Caco-2 (cell line): Measurements from ENCODE around the gene EFCAB7. TPM values are rescaled to one million over a fixed set of nuclear protein-coding genes. Genes with fewer than 3 reads are reported as not detected.

Experiments used
- BruUV-seq: library from RNA; stranded (reverse); fragments of 400-500 nt; replicated peaks from 2 replicates; lab custom pipeline; 2021; lab: Mats Ljungman, UMichigan
- CTCF ChIA-PET: fragments of 300-600 bp; sonication (Branson Sonifier 250); formaldehyde crosslinking; loops from one replicate; lab custom pipeline; 2022; ENCODE audit warnings: antibody characterized with exemption; lab: Charles Lee
- POLR2A ChIA-PET: fragments of 300-600 bp; sonication (Branson Sonifier 250); formaldehyde crosslinking; loops from one replicate; lab custom pipeline; 2022; ENCODE audit warnings: antibody characterized with exemption; lab: Charles Lee
- DNase-seq, 2 experiments: peaks; one replicate each; pipeline versions ENCODE4 v3.0.0 to v3.0.0-alpha.2; 2020 to 2022
- H3K27me3 ChIP-seq: replicated peaks from 2 replicates; pipeline ENCODE4 v1.6.0; 2011; ENCODE audit warnings: low read length; ENCODE audit not compliant: control insufficient read depth, insufficient read depth
- H3K36me3 ChIP-seq: 2 replicates; pipeline ENCODE4 v1.5.1; 2011; ENCODE audit warnings: low read length; ENCODE audit not compliant: control insufficient read depth, insufficient read depth
- H3K4me1 ChIP-seq: fragments of 250-450 bp; sonication (Bioruptor Pico); 2 replicates; pipeline ENCODE4 v1.5.1; 2020; ENCODE audit warnings: mild to moderate bottlenecking
- H3K4me3 ChIP-seq: 2 replicates; pipeline ENCODE4 v1.5.1; 2011; ENCODE audit warnings: low read depth, mild to moderate bottlenecking, control low read depth, low read length
- H3K9me3 ChIP-seq: fragments of 250-450 bp; sonication (Bioruptor Pico); 2 replicates; pipeline ENCODE4 v1.5.1; 2020; ENCODE audit warnings: mild to moderate bottlenecking, moderate library complexity
- H3K27ac Mint-ChIP-seq: one replicate; pipeline ENCODE4 v1.8.0; 2022; ENCODE audit warnings: mixed read lengths; ENCODE audit not compliant: unreplicated experiment
- H3K27me3 Mint-ChIP-seq: one replicate; pipeline ENCODE4 v1.8.0; 2022; ENCODE audit warnings: mixed read lengths; ENCODE audit not compliant: insufficient read depth, unreplicated experiment
- H3K36me3 Mint-ChIP-seq: one replicate; pipeline ENCODE4 v1.8.0; 2022; ENCODE audit warnings: mild to moderate bottlenecking, mixed read lengths; ENCODE audit not compliant: insufficient read depth, unreplicated experiment
- H3K4me1 Mint-ChIP-seq: one replicate; pipeline ENCODE4 v1.8.0; 2022; ENCODE audit warnings: low read depth, mixed read lengths; ENCODE audit not compliant: unreplicated experiment
- H3K4me3 Mint-ChIP-seq: one replicate; pipeline ENCODE4 v1.8.0; 2022; ENCODE audit warnings: mild to moderate bottlenecking, moderate library complexity, mixed read lengths; ENCODE audit not compliant: unreplicated experiment
- H3K9me3 Mint-ChIP-seq: one replicate; pipeline ENCODE4 v1.8.0; 2022; ENCODE audit warnings: mixed read lengths; ENCODE audit not compliant: unreplicated experiment
- CTCF ChIP-seq, 2 experiments: fragments of 200-600 bp in 1 of 2; IDR thresholded peaks; 1 replicate in 1 of 2; 2 replicates in 1 of 2; pipeline versions ENCODE4 v1.5.1 to v1.8.0; 2011 to 2022; ENCODE audit warnings: antibody characterized with exemption in 1 of 2, control low read depth in 1 of 2, inconsistent platforms in 1 of 2, low read depth in 1 of 2, low read length in 1 of 2, mild to moderate bottlenecking in 1 of 2, moderate library complexity in 1 of 2; ENCODE audit not compliant: insufficient read depth in 1 of 2, severe bottlenecking in 1 of 2, unreplicated experiment in 1 of 2
- intact Hi-C: fragments of 100-400 bp; cut with micrococcal nuclease; formaldehyde crosslinking; loops from one replicate; pipeline ENCODE4 v1.10.0; 2022; ENCODE audit not compliant: unreplicated experiment
- total RNA-seq: library from RNA; stranded (reverse); gene quantifications from 2 replicates; pipeline ENCODE4 v1.2.3, GENCODE V29; 2022

The EFCAB7 gene
- total RNA-seq, 1 experiment from 2014 or later: 3.2 TPM

GRCh38 chr1:63592536-63593302, 69.4 kb downstream of the EFCAB7 start:
- no peaks in the 10 kb centered on the region for H3K9me3 ChIP-seq
- no peaks in the 10 kb centered on the region for H3K36me3 ChIP-seq
- no peaks in the 10 kb centered on the region for H3K27me3 Mint-ChIP-seq
- peak overlapping the region; percentile 86 for H3K4me3 Mint-ChIP-seq
- intact Hi-C loops: no loop called here
- POLR2A ChIA-PET: interaction anchor here (0.6 kb wide), 1 partner anchor 146 kb away, joined by 4 read pairs; no protein-coding TSS in a partner anchor
- H3K4me1 Mint-ChIP-seq: no peaks in the 10 kb centered on the region
- H3K4me3 ChIP-seq: peak overlapping the region; percentile 80
- peak in 1 of 2 experiments; percentile 71 for DNase-seq
- TSS peak; percentile 32 for BruUV-seq
- peaks cover 16% of the 10 kb centered on the region for H3K4me1 ChIP-seq
- H3K27ac Mint-ChIP-seq: peak overlapping the region; percentile 72
- H3K36me3 Mint-ChIP-seq: no peaks in the 10 kb centered on the region
- H3K9me3 Mint-ChIP-seq: no peaks in the 10 kb centered on the region
- no peak for TF ChIP-seq CTCF (IDR thresholded peaks at IDR 0.05; ENCODE audit: insufficient read depth in 1 of 2, low read depth in 1 of 2, low read length in 1 of 2, severe bottlenecking in 1 of 2, unreplicated experiment in 1 of 2)
- H3K27me3 ChIP-seq: no peaks in the 10 kb centered on the region
- CTCF ChIA-PET: no interaction called here

- peak within 1 kb of the TSS; percentile 72 for H3K27ac Mint-ChIP-seq
- TF ChIP-seq CTCF (IDR thresholded peaks at IDR 0.05; ENCODE audit: insufficient read depth in 1 of 2, low read depth in 1 of 2, low read length in 1 of 2, severe bottlenecking in 1 of 2, unreplicated experiment in 1 of 2): no peak
- no TSS peak for BruUV-seq
These were observed 70.1 kb downstream of the EFCAB7 start, which contains the start of gene PGM1 for GRCh38 chr1:63593303-63593885. Gene PGM1 (plus strand): TSS chr1:63593411. CDS start chr1:63593489, 78 bp downstream.

GRCh38 chr1:63593886-63594605, 70.7 kb downstream of the EFCAB7 start:
- peak; percentile 54 to 60 for DNase-seq
- CTCF ChIA-PET: no interaction called here
- no TSS peak for BruUV-seq
- TF ChIP-seq CTCF (IDR thresholded peaks at IDR 0.05; ENCODE audit: insufficient read depth in 1 of 2, low read depth in 1 of 2, low read length in 1 of 2, severe bottlenecking in 1 of 2, unreplicated experiment in 1 of 2): no peak
- H3K36me3 ChIP-seq: no peaks in the 10 kb centered on the region
- intact Hi-C loops: no loop called here
- H3K4me3 Mint-ChIP-seq: peak overlapping the region; percentile 86
- H3K9me3 ChIP-seq: no peaks in the 10 kb centered on the region
- H3K4me1 ChIP-seq: peaks cover 16% of the 10 kb centered on the region
- no peaks in the 10 kb centered on the region for H3K36me3 Mint-ChIP-seq
- POLR2A ChIA-PET: no interaction called here
- peak overlapping the region; percentile 80 for H3K4me3 ChIP-seq
- H3K27me3 ChIP-seq: no peaks in the 10 kb centered on the region
- H3K9me3 Mint-ChIP-seq: no peaks in the 10 kb centered on the region
- H3K27me3 Mint-ChIP-seq: no peaks in the 10 kb centered on the region
- H3K27ac Mint-ChIP-seq: peak overlapping the region; percentile 72
- no peaks in the 10 kb centered on the region for H3K4me1 Mint-ChIP-seq

More at GRCh38 chr1:63593303-63593885, 70.1 kb downstream of the EFCAB7 start, which contains the start of gene PGM1:
- Histone ChIP-seq H3K27me3 (no peaks in the 10 kb centered on the region), H3K9me3 (no peaks in the 10 kb centered on the region), H3K4me1 (peaks cover 16% of the 10 kb centered on the region), H3K36me3 (no peaks in the 10 kb centered on the region), H3K4me3 (peak within 1 kb of the TSS; percentile 80)
- no peaks in the 10 kb centered on the region for H3K36me3 Mint-ChIP-seq
- H3K4me1 Mint-ChIP-seq: no peaks in the 10 kb centered on the region
- POLR2A ChIA-PET: interaction anchor here (0.6 kb wide), 1 partner anchor 145 kb away, joined by 4 read pairs; no protein-coding TSS in a partner anchor
- CTCF ChIA-PET: no interaction called here
- intact Hi-C loops: no loop called here
- H3K9me3 Mint-ChIP-seq: no peaks in the 10 kb centered on the region
- DNase-seq: peak; percentile 67 to 70
- no peaks in the 10 kb centered on the region for H3K27me3 Mint-ChIP-seq
- H3K4me3 Mint-ChIP-seq: peak within 1 kb of the TSS; percentile 86
